HepG2 (cell line): ENCODE results near the gene FBXO44. TPM values are rescaled to one million over a fixed set of nuclear protein-coding genes. Genes with fewer than 3 reads are reported as not detected.
A peak's percentile ranks its signal among the peaks of the same experiment; 100 is the strongest.

ENCODE experiments used
- ATAC-seq: fragments of 200-7000 bp; cut with Tn5 transposase; 3 replicates; pipeline ENCODE4 v1.9.1; 2020; ENCODE audit warnings: mild to moderate bottlenecking, moderate library complexity
- BruUV-seq: library from RNA; stranded (reverse); fragments of 400-500 nt; replicated peaks from 2 replicates; lab custom pipeline; 2021; lab: Mats Ljungman, UMichigan
- CTCF ChIA-PET: fragments of 300-600 bp; formaldehyde crosslinking; extraction: SDS; loops from one replicate; lab custom pipeline; 2021; ENCODE audit warnings: low total read pairs, inconsistent platforms, low intra/inter-chr PET ratio; lab: Yijun Ruan, JAX
- POLR2A ChIA-PET: fragments of 350-600 bp; sonication (Branson Sonifier 250); formaldehyde crosslinking; loops from one replicate; lab custom pipeline; 2020; ENCODE audit warnings: antibody characterized with exemption, inconsistent platforms; lab: Yijun Ruan, JAX
- DNase-seq: peaks from one replicate; pipeline ENCODE4 v3.0.0-alpha.2; 2015; ENCODE audit warnings: low spot score
- FAIRE-seq: peaks from 3 replicates; lab custom pipeline; 2011; peaks lifted over from hg19 to GRCh38; lab: Jason Lieb, UNC
- H2AFZ ChIP-seq: one replicate; pipeline ENCODE4 v1.6.1; 2011; ENCODE audit warnings: low read length, inconsistent platforms
- H3K27ac ChIP-seq: fragments of 300-600 bp; 3 replicates; pipeline ENCODE4 v1.8.0; 2011; ENCODE audit warnings: mixed run types, mild to moderate bottlenecking, mixed read lengths, low read length, inconsistent platforms; ENCODE audit not compliant: insufficient read depth; ENCODE audit errors: extremely low read length
- H3K27me3 ChIP-seq, 2 experiments: fragments of 200-600 bp in 1 of 2; 2 replicates in 1 of 2; 3 replicates in 1 of 2; pipeline versions ENCODE4 v1.6.0 to v1.8.0; 2011; ENCODE audit warnings: low read length in 2 of 2, mild to moderate bottlenecking in 2 of 2, moderate library complexity in 2 of 2, inconsistent platforms in 1 of 2; ENCODE audit not compliant: insufficient read depth in 2 of 2, control insufficient read depth in 1 of 2
- H3K36me3 ChIP-seq, 2 experiments: fragments of 200-600 bp in 1 of 2; replicated peaks in 1 of 2; 2 replicates in 1 of 2; 3 replicates in 1 of 2; pipeline versions ENCODE4 v1.5.1 to v1.8.0; 2011; ENCODE audit warnings: low read length in 2 of 2, inconsistent platforms in 1 of 2; ENCODE audit not compliant: insufficient read depth in 2 of 2, control insufficient read depth in 1 of 2
- H3K4me1 ChIP-seq: 2 replicates; pipeline ENCODE4 v1.5.1; 2012; ENCODE audit warnings: low read length, inconsistent platforms; ENCODE audit not compliant: insufficient read depth
- H3K4me2 ChIP-seq: 2 replicates; pipeline ENCODE4 v1.6.0; 2011; ENCODE audit warnings: low read depth, low read length, inconsistent platforms
- H3K4me3 ChIP-seq, 3 experiments: fragments of 200-600 bp in 1 of 3; sonication (generic), shearing (Covaris generic) in 1 of 3; replicated peaks in 1 of 3; 2 replicates each; pipeline ENCODE4 v1.5.1; 2011 to 2016; ENCODE audit warnings: low read length in 3 of 3, inconsistent platforms in 2 of 3, low read depth in 2 of 3, mild to moderate bottlenecking in 2 of 3, control low read depth in 1 of 3, mixed read lengths in 1 of 3; ENCODE audit not compliant: insufficient read depth in 1 of 3
- H3K79me2 ChIP-seq: one replicate; pipeline ENCODE4 v1.6.1; 2011; ENCODE audit warnings: low read length, inconsistent platforms; ENCODE audit not compliant: insufficient read depth
- H3K9ac ChIP-seq: 2 replicates; pipeline ENCODE4 v1.6.0; 2011; ENCODE audit warnings: mild to moderate bottlenecking, low read depth, low read length, inconsistent platforms; ENCODE audit not compliant: insufficient read depth
- H3K9me3 ChIP-seq: 2 replicates; pipeline ENCODE4 v1.5.1; 2012; ENCODE audit warnings: mild to moderate bottlenecking, low read length
- H4K20me1 ChIP-seq: 2 replicates; pipeline ENCODE4 v1.6.0; 2011; ENCODE audit warnings: inconsistent platforms, mild to moderate bottlenecking, low read length, moderate library complexity; ENCODE audit not compliant: insufficient read depth
- CHCHD3 ChIP-seq: sonication (generic); formaldehyde crosslinking; IDR thresholded peaks from 2 replicates; pipeline ENCODE4 v1.8.0; 2022; ENCODE audit warnings: mild to moderate bottlenecking, missing genetic modification reagents, moderate library complexity
- ZFP62 ChIP-seq: sonication (generic); formaldehyde crosslinking; IDR thresholded peaks from 2 replicates; pipeline ENCODE4 v1.4.0; 2020; ENCODE audit warnings: missing genetic modification reagents
- ZNF124 ChIP-seq: sonication (generic); formaldehyde crosslinking; IDR thresholded peaks from 2 replicates; pipeline ENCODE4 v1.4.0; 2020; ENCODE audit warnings: missing genetic modification reagents
- WGBS: methylation state at CpG from one replicate; pipeline ENCODE4 v1.1.6; 2017; ENCODE audit warnings: low lambda C conversion rate; 5-methylcytosine and 5-hydroxymethylcytosine counted together
- in situ Hi-C: cut with HindIII; loops from 2 replicates; pipeline ENCODE4 v1.10.0; 2017; ENCODE audit warnings: low pct_unique_long_range_greater_than_20kb; ENCODE audit not compliant: extremely low pct_ligation_motif_present
- intact Hi-C: fragments of 100-400 bp; cut with micrococcal nuclease; formaldehyde crosslinking; loops from one replicate; pipeline ENCODE4 v1.10.0; 2022; ENCODE audit not compliant: unreplicated experiment
- polyA plus RNA-seq, 8 experiments: library from polyadenylated mRNA; depleted of rRNA in 3 of 8; stranded (reverse) in 7 of 8; unstranded in 1 of 8; fragments of >200 nt; fragmentation: Illumina TruSeq in 4 of 8; extraction: Trizol in 4 of 8; gene quantifications; 2 replicates each; pipeline versions ENCODE4 v1.2.1 to v1.2.3, GENCODE V29; 2011 to 2016; ENCODE audit warnings: low read depth in 4 of 8, missing spikeins in 1 of 8, mixed read lengths in 1 of 8; ENCODE audit not compliant: insufficient read depth in 1 of 8
- total RNA-seq, 5 experiments: library from RNA; depleted of rRNA; stranded (reverse); fragments of >200 nt; fragmentation: Illumina TruSeq; extraction: Trizol; gene quantifications; 2 replicates each; pipeline ENCODE4 v1.2.3, GENCODE V29; 2016; ENCODE audit warnings: low read depth in 1 of 5
- TF ChIP-seq, protein P1 (sequence below), 2 experiments: sonication (generic) in 1 of 2; formaldehyde crosslinking in 1 of 2; IDR thresholded peaks; 2 replicates each; pipeline versions ENCODE4 v1.6.1 to v1.9.0; 2014 to 2022; ENCODE audit warnings: antibody characterized with exemption in 1 of 2, borderline replicate concordance in 1 of 2, inconsistent platforms in 1 of 2, low read depth in 1 of 2, missing genetic modification reagents in 1 of 2
- TF ChIP-seq, protein P2 (sequence below): sonication (generic); formaldehyde crosslinking; IDR thresholded peaks from 2 replicates; pipeline ENCODE4 v1.5.0; 2020; ENCODE audit warnings: mild to moderate bottlenecking, missing genetic modification reagents, borderline replicate concordance

The FBXO44 gene
- total and polyA plus RNA-seq, 2 of the 13 experiments (the other 11 are each of a cell fraction or from before 2014, with no cell fraction given): 22.4 to 27.9 TPM

DNA sequence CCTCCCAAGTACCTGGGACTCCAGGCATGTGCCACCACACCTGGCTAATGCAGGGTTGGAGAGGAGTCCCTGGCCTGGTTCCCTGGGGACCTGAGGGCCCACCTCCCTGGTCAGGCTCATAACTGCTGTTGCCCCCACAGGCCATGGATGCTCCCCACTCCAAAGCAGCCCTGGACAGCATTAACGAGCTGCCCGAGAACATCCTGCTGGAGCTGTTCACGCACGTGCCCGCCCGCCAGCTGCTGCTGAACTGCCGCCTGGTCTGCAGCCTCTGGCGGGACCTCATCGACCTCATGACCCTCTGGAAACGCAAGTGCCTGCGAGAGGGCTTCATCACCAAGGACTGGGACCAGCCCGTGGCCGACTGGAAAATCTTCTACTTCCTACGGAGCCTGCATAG lies 13.8 kb downstream of the FBXO44 start (continued):
- TF ChIP-seq, protein P1, sequence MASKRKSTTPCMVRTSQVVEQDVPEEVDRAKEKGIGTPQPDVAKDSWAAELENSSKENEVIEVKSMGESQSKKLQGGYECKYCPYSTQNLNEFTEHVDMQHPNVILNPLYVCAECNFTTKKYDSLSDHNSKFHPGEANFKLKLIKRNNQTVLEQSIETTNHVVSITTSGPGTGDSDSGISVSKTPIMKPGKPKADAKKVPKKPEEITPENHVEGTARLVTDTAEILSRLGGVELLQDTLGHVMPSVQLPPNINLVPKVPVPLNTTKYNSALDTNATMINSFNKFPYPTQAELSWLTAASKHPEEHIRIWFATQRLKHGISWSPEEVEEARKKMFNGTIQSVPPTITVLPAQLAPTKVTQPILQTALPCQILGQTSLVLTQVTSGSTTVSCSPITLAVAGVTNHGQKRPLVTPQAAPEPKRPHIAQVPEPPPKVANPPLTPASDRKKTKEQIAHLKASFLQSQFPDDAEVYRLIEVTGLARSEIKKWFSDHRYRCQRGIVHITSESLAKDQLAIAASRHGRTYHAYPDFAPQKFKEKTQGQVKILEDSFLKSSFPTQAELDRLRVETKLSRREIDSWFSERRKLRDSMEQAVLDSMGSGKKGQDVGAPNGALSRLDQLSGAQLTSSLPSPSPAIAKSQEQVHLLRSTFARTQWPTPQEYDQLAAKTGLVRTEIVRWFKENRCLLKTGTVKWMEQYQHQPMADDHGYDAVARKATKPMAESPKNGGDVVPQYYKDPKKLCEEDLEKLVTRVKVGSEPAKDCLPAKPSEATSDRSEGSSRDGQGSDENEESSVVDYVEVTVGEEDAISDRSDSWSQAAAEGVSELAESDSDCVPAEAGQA (IDR thresholded peaks at IDR 0.05; ENCODE audit: low read depth): no peak
- TF ChIP-seq, protein P1 (CRISPR knock-in tag; IDR thresholded peaks at IDR 0.05; ENCODE audit: borderline replicate concordance): no peak

DNA sequence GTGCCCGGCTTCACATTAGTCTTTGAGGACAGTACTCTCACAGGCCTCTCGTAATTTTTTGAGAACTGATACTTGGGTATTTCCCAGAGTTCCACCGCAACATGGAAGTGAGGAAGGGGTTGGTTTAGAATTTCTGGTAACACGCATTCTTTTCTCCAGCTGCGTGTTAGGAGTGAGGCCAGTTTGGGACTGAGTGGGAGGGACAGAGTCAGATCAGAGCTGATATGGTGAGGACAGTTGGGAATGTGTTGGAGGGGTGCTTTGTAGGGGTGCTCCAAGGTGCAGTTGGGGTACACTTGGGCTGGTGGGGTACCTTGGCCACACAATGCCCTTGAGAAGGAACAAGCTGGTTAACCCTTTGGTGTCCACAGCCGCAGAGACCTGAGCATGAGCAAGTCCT lies 16.1 kb downstream of the FBXO44 start:
- no peak for FAIRE-seq
- no peak for DNase-seq
- intact Hi-C loops (no loop called here), in situ Hi-C loops (no loop called here)
- BruUV-seq: no TSS peak
- peaks cover 41% of the 10 kb centered on the region for H3K4me1 ChIP-seq
- H2AFZ ChIP-seq: no peak overlapping the region
- no peaks in the 10 kb centered on the region for H3K9me3 ChIP-seq
- no peaks in the 10 kb centered on the region for H3K79me2 ChIP-seq
- CTCF ChIA-PET: no interaction called here
- peaks cover 6 to 22% of the 10 kb centered on the region in 2 experiments for H3K36me3 ChIP-seq
- H3K4me3 ChIP-seq: peak overlapping the region in 1 of 3 experiments; percentile 53; a peak in 1 of 6 replicates
- no peaks in the 10 kb centered on the region for H4K20me1 ChIP-seq
- 91% methylated on average over 5 of the region's 6 CpGs for WGBS
- POLR2A ChIA-PET: interaction anchor here (0.8 to 2.4 kb wide), 5 partner anchors 12 to 240 kb away, joined by 3 to 16 read pairs (median 6); partner anchors contain the start of gene FBXO2
- no peak overlapping the region for H3K9ac ChIP-seq
- no peak for ATAC-seq
- H3K27ac ChIP-seq: peak overlapping the region; percentile 84
- no peaks in the 10 kb centered on the region for H3K27me3 ChIP-seq
- 0 out of 2 replicates have a peak overlapping the region, but pooled peaks have one; percentile 76 for H3K4me2 ChIP-seq
- TF ChIP-seq, protein P2, sequence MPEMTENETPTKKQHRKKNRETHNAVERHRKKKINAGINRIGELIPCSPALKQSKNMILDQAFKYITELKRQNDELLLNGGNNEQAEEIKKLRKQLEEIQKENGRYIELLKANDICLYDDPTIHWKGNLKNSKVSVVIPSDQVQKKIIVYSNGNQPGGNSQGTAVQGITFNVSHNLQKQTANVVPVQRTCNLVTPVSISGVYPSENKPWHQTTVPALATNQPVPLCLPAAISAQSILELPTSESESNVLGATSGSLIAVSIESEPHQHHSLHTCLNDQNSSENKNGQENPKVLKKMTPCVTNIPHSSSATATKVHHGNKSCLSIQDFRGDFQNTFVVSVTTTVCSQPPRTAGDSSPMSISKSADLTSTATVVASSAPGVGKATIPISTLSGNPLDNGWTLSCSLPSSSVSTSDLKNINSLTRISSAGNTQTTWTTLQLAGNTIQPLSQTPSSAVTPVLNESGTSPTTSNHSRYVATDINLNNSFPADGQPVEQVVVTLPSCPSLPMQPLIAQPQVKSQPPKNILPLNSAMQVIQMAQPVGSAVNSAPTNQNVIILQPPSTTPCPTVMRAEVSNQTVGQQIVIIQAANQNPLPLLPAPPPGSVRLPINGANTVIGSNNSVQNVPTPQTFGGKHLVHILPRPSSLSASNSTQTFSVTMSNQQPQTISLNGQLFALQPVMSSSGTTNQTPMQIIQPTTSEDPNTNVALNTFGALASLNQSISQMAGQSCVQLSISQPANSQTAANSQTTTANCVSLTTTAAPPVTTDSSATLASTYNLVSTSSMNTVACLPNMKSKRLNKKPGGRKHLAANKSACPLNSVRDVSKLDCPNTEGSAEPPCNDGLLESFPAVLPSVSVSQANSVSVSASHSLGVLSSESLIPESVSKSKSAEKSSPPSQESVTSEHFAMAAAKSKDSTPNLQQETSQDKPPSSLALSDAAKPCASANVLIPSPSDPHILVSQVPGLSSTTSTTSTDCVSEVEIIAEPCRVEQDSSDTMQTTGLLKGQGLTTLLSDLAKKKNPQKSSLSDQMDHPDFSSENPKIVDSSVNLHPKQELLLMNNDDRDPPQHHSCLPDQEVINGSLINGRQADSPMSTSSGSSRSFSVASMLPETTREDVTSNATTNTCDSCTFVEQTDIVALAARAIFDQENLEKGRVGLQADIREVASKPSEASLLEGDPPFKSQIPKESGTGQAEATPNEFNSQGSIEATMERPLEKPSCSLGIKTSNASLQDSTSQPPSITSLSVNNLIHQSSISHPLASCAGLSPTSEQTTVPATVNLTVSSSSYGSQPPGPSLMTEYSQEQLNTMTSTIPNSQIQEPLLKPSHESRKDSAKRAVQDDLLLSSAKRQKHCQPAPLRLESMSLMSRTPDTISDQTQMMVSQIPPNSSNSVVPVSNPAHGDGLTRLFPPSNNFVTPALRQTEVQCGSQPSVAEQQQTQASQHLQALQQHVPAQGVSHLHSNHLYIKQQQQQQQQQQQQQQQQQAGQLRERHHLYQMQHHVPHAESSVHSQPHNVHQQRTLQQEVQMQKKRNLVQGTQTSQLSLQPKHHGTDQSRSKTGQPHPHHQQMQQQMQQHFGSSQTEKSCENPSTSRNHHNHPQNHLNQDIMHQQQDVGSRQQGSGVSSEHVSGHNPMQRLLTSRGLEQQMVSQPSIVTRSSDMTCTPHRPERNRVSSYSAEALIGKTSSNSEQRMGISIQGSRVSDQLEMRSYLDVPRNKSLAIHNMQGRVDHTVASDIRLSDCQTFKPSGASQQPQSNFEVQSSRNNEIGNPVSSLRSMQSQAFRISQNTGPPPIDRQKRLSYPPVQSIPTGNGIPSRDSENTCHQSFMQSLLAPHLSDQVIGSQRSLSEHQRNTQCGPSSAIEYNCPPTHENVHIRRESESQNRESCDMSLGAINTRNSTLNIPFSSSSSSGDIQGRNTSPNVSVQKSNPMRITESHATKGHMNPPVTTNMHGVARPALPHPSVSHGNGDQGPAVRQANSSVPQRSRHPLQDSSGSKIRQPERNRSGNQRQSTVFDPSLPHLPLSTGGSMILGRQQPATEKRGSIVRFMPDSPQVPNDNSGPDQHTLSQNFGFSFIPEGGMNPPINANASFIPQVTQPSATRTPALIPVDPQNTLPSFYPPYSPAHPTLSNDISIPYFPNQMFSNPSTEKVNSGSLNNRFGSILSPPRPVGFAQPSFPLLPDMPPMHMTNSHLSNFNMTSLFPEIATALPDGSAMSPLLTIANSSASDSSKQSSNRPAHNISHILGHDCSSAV (CRISPR knock-in tag): no peak
- TF ChIP-seq ZNF124 (CRISPR knock-in tag): no peak
- no peak for TF ChIP-seq CHCHD3 (CRISPR knock-in tag)
- TF ChIP-seq ZFP62 (CRISPR knock-in tag): no peak
